Caco-2 (cell line): ENCODE measurements around the gene LEAP2. TPM values are rescaled to one million over a fixed set of nuclear protein-coding genes. Genes with fewer than 3 reads are reported as not detected.
A peak's percentile ranks its signal among the peaks of the same experiment; 100 is the strongest.

Source experiments
- BruUV-seq: library from RNA; stranded (reverse); fragments of 400-500 nt; replicated peaks from 2 replicates; lab custom pipeline; 2021; lab: Mats Ljungman, UMichigan
- CTCF ChIA-PET: fragments of 300-600 bp; sonication (Branson Sonifier 250); formaldehyde crosslinking; loops from one replicate; lab custom pipeline; 2022; ENCODE audit warnings: antibody characterized with exemption; lab: Charles Lee
- POLR2A ChIA-PET: fragments of 300-600 bp; sonication (Branson Sonifier 250); formaldehyde crosslinking; loops from one replicate; lab custom pipeline; 2022; ENCODE audit warnings: antibody characterized with exemption; lab: Charles Lee
- DNase-seq, 2 experiments: peaks; one replicate each; pipeline versions ENCODE4 v3.0.0 to v3.0.0-alpha.2; 2020 to 2022
- H3K27me3 ChIP-seq: replicated peaks from 2 replicates; pipeline ENCODE4 v1.6.0; 2011; ENCODE audit warnings: low read length; ENCODE audit not compliant: control insufficient read depth, insufficient read depth
- H3K36me3 ChIP-seq: 2 replicates; pipeline ENCODE4 v1.5.1; 2011; ENCODE audit warnings: low read length; ENCODE audit not compliant: control insufficient read depth, insufficient read depth
- H3K4me1 ChIP-seq: fragments of 250-450 bp; sonication (Bioruptor Pico); 2 replicates; pipeline ENCODE4 v1.5.1; 2020; ENCODE audit warnings: mild to moderate bottlenecking
- H3K4me3 ChIP-seq: 2 replicates; pipeline ENCODE4 v1.5.1; 2011; ENCODE audit warnings: low read depth, mild to moderate bottlenecking, control low read depth, low read length
- H3K9me3 ChIP-seq: fragments of 250-450 bp; sonication (Bioruptor Pico); 2 replicates; pipeline ENCODE4 v1.5.1; 2020; ENCODE audit warnings: mild to moderate bottlenecking, moderate library complexity
- H3K27ac Mint-ChIP-seq: one replicate; pipeline ENCODE4 v1.8.0; 2022; ENCODE audit warnings: mixed read lengths; ENCODE audit not compliant: unreplicated experiment
- H3K27me3 Mint-ChIP-seq: one replicate; pipeline ENCODE4 v1.8.0; 2022; ENCODE audit warnings: mixed read lengths; ENCODE audit not compliant: insufficient read depth, unreplicated experiment
- H3K36me3 Mint-ChIP-seq: one replicate; pipeline ENCODE4 v1.8.0; 2022; ENCODE audit warnings: mild to moderate bottlenecking, mixed read lengths; ENCODE audit not compliant: insufficient read depth, unreplicated experiment
- H3K4me1 Mint-ChIP-seq: one replicate; pipeline ENCODE4 v1.8.0; 2022; ENCODE audit warnings: low read depth, mixed read lengths; ENCODE audit not compliant: unreplicated experiment
- H3K4me3 Mint-ChIP-seq: one replicate; pipeline ENCODE4 v1.8.0; 2022; ENCODE audit warnings: mild to moderate bottlenecking, moderate library complexity, mixed read lengths; ENCODE audit not compliant: unreplicated experiment
- H3K9me3 Mint-ChIP-seq: one replicate; pipeline ENCODE4 v1.8.0; 2022; ENCODE audit warnings: mixed read lengths; ENCODE audit not compliant: unreplicated experiment
- intact Hi-C: fragments of 100-400 bp; cut with micrococcal nuclease; formaldehyde crosslinking; loops from one replicate; pipeline ENCODE4 v1.10.0; 2022; ENCODE audit not compliant: unreplicated experiment
- total RNA-seq: library from RNA; stranded (reverse); gene quantifications from 2 replicates; pipeline ENCODE4 v1.2.3, GENCODE V29; 2022
- TF ChIP-seq, protein P1 (sequence below), 2 experiments: fragments of 200-600 bp in 1 of 2; IDR thresholded peaks; 1 replicate in 1 of 2; 2 replicates in 1 of 2; pipeline versions ENCODE4 v1.5.1 to v1.8.0; 2011 to 2022; ENCODE audit warnings: antibody characterized with exemption in 1 of 2, control low read depth in 1 of 2, inconsistent platforms in 1 of 2, low read depth in 1 of 2, low read length in 1 of 2, mild to moderate bottlenecking in 1 of 2, moderate library complexity in 1 of 2; ENCODE audit not compliant: insufficient read depth in 1 of 2, severe bottlenecking in 1 of 2, unreplicated experiment in 1 of 2

Gene LEAP2
- total RNA-seq, 1 experiment from 2014 or later, result 1.1 TPM

DNA sequence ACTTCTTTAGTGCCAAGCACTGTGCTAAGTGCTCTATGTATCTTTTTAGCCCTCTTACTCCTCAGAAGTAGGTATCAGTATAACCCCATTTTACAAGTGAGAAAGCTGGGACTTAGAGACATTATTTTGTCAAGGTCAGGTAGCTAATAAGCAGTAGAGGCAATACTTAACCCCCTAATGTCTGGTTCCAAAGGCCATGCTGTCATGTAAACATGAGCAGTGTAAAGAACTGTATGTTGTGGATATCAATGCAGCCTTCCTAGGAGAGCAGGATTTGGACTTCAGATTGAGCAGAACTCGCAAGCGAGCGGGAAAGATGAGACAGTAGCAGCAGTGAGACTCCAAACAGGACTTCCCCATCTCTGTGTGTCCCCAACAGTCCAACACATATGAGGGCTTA, 39.4 kb upstream of the LEAP2 start:
- no peaks in the 10 kb centered on the region for H3K9me3 Mint-ChIP-seq
- H3K4me1 ChIP-seq, result peaks cover 29% of the 10 kb centered on the region
- BruUV-seq, result no TSS peak
- intact Hi-C loops, result no loop called here
- POLR2A ChIA-PET, result no interaction called here
- H3K9me3 ChIP-seq, result no peaks in the 10 kb centered on the region
- H3K4me3 ChIP-seq, result no peak overlapping the region
- H3K4me1 Mint-ChIP-seq, result peaks cover 17% of the 10 kb centered on the region
- TF ChIP-seq, protein P1, sequence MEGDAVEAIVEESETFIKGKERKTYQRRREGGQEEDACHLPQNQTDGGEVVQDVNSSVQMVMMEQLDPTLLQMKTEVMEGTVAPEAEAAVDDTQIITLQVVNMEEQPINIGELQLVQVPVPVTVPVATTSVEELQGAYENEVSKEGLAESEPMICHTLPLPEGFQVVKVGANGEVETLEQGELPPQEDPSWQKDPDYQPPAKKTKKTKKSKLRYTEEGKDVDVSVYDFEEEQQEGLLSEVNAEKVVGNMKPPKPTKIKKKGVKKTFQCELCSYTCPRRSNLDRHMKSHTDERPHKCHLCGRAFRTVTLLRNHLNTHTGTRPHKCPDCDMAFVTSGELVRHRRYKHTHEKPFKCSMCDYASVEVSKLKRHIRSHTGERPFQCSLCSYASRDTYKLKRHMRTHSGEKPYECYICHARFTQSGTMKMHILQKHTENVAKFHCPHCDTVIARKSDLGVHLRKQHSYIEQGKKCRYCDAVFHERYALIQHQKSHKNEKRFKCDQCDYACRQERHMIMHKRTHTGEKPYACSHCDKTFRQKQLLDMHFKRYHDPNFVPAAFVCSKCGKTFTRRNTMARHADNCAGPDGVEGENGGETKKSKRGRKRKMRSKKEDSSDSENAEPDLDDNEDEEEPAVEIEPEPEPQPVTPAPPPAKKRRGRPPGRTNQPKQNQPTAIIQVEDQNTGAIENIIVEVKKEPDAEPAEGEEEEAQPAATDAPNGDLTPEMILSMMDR (IDR thresholded peaks at IDR 0.05; ENCODE audit: insufficient read depth in 1 of 2, low read depth in 1 of 2, low read length in 1 of 2, severe bottlenecking in 1 of 2, unreplicated experiment in 1 of 2), result no peak
- no peaks in the 10 kb centered on the region for H3K27me3 Mint-ChIP-seq
- H3K36me3 Mint-ChIP-seq, result peaks cover 13% of the 10 kb centered on the region
- no peak for DNase-seq
- CTCF ChIA-PET, result no interaction called here
- H3K36me3 ChIP-seq, result no peaks in the 10 kb centered on the region
- H3K27ac Mint-ChIP-seq, result no peak overlapping the region
- H3K4me3 Mint-ChIP-seq, result no peak overlapping the region
- H3K27me3 ChIP-seq, result no peaks in the 10 kb centered on the region

DNA sequence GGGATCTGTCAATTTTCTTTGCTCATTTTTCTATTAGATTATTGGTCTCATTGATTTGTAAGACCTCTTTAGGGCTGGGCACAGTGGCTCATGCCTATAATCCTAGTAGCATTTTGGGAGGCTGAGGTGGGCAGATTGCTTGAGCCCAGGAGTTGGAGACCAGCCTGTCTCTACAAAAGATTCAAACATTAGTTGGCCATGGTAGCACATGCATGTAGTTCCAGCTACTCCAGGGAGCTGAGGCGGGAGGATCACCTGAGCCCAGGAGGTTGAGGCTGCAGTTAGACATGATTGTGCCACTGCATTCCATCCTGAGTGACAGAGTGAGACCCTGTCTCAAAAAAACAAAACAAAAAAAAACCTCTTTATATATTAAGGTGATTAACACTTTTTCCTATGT, 36.6 kb upstream of the LEAP2 start:
- no peak for DNase-seq
- peaks cover 35% of the 10 kb centered on the region for H3K4me1 Mint-ChIP-seq
- H3K9me3 Mint-ChIP-seq, result no peaks in the 10 kb centered on the region
- no peak overlapping the region for H3K4me3 ChIP-seq
- no peaks in the 10 kb centered on the region for H3K27me3 ChIP-seq
- CTCF ChIA-PET, result no interaction called here
- BruUV-seq, result no TSS peak
- TF ChIP-seq, protein P1 (IDR thresholded peaks at IDR 0.05; ENCODE audit: insufficient read depth in 1 of 2, low read depth in 1 of 2, low read length in 1 of 2, severe bottlenecking in 1 of 2, unreplicated experiment in 1 of 2), result no peak
- intact Hi-C loops, result no loop called here
- peaks cover 7% of the 10 kb centered on the region for H3K36me3 Mint-ChIP-seq
- H3K36me3 ChIP-seq, result no peaks in the 10 kb centered on the region
- H3K27ac Mint-ChIP-seq, result no peak overlapping the region
- peaks cover 37% of the 10 kb centered on the region for H3K4me1 ChIP-seq
- H3K4me3 Mint-ChIP-seq, result no peak overlapping the region
- H3K27me3 Mint-ChIP-seq, result no peaks in the 10 kb centered on the region
- H3K9me3 ChIP-seq, result no peaks in the 10 kb centered on the region
- POLR2A ChIA-PET, result interaction anchor here (0.7 kb wide), 1 partner anchor 280 kb away, joined by 3 read pairs; the partner anchor contains the start of gene RAD50

DNA sequence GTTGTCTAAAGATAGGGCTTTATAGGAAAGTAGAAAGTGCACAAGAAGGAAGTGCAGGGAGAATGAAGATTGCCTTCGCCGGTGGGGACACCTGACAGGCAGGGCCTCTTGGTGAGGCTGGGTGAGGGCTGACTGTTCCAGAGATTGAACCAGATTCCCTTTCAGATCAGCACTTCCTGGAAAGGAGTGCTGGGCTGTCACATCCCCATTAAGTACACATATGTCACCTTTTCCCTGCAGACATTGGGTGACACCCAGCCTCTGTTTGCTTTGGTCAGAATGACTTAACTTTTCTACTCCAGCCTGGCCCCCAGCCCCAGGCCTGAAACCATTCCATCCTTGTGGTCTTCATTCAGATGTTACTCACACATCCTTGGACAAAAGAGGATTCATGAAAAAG, 35.6 kb upstream of the LEAP2 start:
- H3K4me1 ChIP-seq, result peaks cover 37% of the 10 kb centered on the region
- ChIA-PET CTCF (interaction anchor here (0.9 kb wide), 1 partner anchor 8 kb away, joined by 3 read pairs; the partner anchor contains the start of gene SHROOM1), POLR2A (interaction anchor here (0.7 to 0.9 kb wide), 2 partner anchors 281 kb away, joined by 3 read pairs; partner anchors contain the start of gene RAD50)
- H3K9me3 ChIP-seq, result no peaks in the 10 kb centered on the region
- H3K27me3 ChIP-seq, result no peaks in the 10 kb centered on the region
- TF ChIP-seq, protein P1 (IDR thresholded peaks at IDR 0.05; ENCODE audit: insufficient read depth in 1 of 2, low read depth in 1 of 2, low read length in 1 of 2, severe bottlenecking in 1 of 2, unreplicated experiment in 1 of 2), result no peak
- Mint-ChIP-seq H3K27ac (peak overlapping the region; percentile 83), H3K9me3 (no peaks in the 10 kb centered on the region), H3K4me1 (peaks cover 35% of the 10 kb centered on the region), H3K27me3 (no peaks in the 10 kb centered on the region), H3K36me3 (peaks cover 7% of the 10 kb centered on the region), H3K4me3 (no peak overlapping the region)
- intact Hi-C loops, result loop anchor here (2.0 kb wide), 1 partner anchor 29 kb away; the partner anchor contains the start of genes GDF9 and UQCRQ
- H3K36me3 ChIP-seq, result no peaks in the 10 kb centered on the region
- DNase-seq, result peak in 1 of 2 experiments; percentile 36
- no peak overlapping the region for H3K4me3 ChIP-seq
- no TSS peak for BruUV-seq
